GM21526 (cell line): ENCODE results near the gene TMED1.

ENCODE experiments used
- ATAC-seq: cut with Tn5 transposase; IDR thresholded peaks from one replicate; pipeline ENCODE4 v1.9.1; 2021; ENCODE audit warnings: moderate library complexity; ENCODE audit not compliant: unreplicated experiment, low FRiP score

The TMED1 gene

DNA sequence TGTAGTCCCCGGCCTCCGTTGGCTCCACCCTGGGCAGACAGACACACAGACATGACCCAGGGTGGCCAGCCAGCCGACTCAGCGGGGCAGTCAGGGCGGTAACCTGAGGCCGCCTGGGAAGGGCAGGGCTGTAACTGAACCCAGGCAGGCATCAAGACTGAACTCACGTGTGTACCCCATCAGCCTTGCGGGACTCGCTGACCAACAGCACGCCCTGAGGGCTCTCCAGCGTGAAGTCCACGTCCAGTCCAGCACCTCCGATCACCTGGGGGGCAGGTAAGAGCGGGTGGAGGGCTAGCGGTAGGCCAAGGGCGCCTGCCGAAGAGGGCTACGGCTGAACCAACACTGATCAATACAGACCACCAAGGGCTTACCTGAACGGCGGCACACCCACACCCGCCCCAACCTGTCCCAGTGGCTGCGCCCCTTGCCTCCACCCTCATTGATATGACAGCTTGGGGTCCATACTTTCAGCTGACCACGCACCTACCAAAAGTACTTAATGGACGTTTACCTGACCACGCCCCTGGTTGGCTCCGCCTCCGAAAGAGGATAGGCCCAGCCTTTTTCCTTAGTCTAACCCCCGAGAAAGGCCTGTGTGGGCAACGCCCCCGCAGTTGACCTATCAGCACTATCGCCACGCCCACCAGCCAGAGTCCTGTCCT lies 791 bp downstream of the TMED1 start:
- no peak for ATAC-seq

DNA sequence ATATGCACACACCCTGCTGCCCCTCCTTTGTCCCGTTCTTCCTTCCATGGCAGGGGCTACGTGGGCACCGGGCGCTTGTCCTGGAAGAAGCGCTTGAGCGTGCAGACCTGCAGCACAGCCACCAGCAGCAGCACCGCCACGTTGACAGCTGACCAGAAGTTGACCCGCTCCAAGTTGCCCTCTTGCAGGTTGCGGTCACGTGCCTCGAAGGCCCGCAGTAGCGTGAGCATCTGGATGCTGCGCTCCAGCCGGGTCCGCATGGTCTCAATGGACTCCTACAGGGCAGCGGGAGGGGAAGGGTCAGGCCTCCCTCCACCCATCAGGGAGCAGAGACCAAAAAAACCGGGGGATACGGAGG lies 3.1 kb downstream of the TMED1 start:
- no peak for ATAC-seq

DNA sequence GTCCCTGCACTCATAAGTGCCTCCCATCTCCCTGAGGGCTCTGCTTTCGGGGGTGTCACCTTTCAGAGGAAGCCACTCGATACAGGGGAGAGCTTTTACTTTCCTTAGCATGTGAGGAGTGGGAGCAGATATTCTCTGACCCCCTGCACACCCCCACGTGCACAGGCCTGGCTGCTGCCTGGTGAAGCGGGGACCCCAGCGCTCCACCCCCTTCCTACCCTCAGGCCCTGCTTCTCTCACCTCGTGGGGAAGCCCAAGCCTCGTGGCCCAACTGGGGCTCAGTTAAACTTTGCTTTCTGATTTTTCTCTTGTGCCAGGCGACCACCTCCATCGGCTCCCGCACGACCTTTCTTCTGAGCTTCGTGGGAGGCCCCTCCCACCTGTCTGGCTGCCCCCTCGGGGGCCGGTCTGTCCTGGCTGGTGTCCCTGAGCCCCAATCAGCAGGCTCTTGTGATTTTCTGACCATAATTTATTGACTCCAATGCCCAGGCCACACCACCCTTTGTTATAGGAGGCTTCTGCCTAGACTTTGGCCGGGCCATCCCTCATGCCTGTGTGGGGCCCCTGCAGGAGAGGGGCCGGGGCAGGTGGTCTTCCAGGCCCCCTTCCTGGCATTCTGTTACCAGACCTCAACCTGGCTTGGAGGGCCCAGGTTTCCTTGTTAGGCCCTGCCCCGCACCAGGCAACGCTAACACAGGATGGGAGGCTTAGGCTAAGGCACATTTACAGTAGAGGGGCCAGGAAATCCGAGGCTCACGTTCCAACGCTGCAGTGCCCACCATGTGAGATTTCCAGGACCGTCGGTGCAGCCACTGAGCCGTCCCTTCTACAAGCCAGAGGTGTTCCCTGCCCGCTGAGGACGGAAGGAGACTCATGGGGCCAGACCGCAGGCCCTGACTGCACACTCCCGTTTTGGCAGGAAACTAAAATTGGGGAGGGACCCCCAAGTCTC lies 3.7 kb downstream of the TMED1 start:
- ATAC-seq = no peak

DNA sequence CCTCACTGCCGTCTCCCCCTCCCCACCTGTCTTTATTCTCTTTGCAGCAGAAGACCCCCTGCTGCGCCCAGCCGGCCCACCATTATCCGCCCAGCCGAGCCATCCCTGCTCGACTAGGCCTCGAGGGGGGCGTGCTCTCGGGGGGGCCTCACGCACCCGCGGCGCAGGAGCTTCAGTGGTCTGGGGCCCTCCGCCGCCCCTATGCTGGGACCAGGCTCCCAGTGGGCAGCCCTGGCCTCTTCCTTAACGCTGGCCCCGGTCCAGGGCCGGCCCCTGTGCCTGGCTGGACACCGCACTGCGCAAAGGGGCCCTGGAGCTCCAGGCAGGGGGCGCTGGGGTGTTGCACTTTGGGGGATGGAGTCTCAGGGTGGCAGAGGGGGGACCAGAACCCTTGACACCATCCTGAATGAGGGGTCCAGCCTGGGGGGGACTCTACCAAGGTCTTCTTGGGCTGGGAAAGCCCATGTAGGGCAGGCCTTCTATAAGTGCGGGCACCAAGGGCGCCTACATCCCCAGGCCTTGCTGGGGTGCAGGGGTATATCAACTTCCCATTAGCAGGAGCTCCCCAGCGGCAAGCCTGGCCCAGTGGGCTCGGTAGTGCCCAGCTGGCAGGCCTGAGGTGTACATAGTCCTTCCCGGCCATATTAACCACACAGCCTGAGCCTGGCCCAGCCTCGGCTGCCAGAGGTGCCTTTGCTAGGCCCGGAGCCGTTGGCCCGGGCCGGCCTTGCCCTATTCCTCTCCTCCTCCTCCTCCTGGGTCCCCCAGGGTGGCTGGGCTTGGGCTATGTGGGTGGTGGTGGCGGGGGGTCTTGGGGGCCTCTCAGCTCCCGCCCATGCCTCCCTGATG lies 4.9 kb downstream of the TMED1 start:
- no peak for ATAC-seq

DNA sequence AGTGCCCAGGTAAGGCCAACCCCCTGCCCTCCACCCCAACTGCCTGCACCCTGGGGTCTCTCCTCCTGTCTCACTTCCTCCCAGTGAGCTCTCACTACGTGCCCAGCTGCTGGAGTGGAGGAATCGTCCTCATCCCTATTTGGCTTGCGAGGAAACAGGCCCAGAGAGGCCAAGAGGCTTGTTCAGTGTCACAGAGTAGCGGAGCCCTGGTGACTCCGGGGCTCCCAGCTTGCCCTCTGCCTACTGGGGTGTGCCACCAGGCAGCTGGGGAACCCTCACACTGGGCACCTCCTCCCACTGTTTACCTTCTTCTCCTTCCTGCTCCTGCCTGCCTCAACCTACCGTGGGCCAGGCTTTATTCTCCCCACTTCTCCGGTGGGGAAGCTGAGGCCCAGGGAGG lies 5.6 kb downstream of the TMED1 start:
- ATAC-seq = no peak

DNA sequence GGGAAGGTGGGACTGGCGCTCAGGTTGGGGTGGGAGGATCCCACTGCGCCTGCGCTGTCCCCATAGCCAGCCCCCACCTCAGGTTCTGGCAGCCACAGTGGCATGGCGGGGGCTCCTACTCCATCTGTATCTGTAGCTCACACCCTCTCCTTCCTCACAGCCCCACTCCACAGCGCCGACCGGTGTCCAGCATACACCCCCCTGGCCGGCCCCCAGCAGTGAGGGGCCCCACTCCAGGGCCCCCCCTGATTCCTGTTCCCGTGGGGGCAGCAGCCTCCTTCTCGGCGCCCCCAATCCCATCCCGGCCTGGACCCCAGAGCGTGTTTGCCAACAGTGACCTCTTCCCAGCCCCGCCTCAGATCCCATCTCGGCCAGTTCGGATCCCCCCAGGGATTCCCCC lies 6.0 kb downstream of the TMED1 start:
- no peak for ATAC-seq

DNA sequence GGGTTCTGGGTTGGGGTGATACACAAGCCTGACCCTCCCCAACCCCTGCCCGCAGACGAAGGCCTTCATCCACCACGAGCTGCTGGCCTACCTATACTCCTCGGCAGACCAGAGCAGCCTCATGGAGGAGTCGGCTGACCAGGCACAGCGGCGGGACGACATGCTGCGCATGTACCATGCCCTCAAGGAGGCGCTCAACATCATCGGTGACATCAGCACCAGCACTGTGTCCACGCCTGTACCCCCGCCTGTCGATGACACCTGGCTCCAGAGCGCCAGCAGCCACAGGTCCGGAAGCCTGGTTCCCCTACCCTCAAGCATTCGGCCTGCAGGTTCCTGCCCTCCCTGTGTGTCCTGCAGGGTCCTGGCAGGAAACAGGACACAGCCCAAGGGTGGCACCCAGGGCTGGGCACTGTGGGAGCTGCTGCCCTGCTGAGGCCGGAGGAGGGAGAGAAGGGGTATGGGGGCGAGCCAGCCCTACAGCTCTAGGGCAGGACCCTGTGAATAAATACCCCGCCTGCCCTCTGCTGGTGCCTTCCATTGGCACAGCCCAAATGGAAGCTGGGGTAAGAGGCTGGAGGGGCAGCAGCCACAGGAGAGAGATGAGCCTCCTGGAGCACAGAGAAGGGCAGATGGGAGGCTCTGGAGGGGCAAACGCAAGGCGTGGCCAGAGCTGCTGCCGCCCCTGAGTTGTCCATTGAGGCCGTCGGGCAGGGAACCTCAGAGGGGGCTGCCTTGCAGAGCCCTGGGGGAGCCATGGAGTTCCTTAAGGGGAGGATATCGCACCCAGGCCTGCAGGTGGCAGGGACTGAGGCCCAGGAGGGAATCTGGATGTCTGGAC lies 6.8 kb downstream of the TMED1 start:
- ATAC-seq = no peak

DNA sequence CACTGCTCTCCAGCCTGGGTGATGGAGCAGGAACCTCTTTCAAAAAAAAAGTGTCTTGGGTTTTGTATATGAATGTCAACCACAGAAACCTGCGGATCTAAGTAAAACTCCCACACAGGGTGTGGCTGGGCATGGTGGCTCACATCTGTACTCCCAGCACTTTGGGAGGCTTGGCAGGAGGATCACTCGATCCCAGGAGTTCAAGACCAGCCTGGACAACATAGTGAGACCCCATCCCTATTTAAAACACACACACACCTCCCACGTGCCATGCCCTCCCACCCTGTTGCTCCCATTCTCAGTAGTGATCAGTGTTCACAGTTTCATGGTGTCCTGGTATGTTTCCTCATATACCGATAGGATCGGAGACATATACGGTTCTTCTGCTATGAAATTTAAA lies 9.2 kb downstream of the TMED1 start:
- ATAC-seq = no peak

DNA sequence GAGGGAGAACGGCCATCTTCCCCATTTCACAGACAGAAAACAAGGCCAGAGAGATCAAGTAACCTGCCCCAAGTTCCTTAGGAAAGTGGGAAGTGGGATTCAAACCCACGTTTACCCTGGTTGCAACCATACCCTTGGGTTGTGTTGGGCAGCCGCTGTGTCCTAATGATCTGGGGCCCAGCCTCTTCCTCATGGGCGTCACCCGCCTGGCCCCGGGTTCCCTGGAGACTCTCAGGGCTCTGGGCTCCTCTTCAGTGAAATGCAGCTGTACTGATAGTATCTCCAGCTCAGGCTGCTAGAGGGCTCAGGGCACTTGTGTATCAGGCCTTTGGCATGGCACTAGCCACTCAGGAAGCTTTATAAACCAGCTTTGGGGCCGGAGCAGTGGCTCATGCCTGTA lies 9.8 kb downstream of the TMED1 start:
- no peak for ATAC-seq

DNA sequence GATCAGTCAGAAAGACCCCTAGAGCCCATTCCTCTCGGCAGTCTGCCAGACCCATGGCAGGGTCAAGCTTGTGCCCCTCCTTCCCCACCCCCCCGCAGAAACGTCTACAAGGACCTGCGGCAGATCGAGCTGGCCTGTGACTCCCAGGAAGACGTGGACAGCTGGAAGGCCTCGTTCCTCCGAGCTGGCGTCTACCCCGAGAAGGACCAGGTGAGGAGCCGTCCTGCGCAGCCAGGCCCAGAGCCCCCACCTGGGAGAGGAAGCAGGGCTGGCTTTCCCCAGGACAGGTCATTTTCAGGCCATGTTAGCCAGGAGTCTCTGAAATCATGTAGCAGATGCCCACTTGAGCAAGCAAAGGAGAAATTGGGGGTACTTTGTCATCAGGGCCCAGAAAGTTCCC lies 12.3 kb downstream of the TMED1 start:
- ATAC-seq = no peak

DNA sequence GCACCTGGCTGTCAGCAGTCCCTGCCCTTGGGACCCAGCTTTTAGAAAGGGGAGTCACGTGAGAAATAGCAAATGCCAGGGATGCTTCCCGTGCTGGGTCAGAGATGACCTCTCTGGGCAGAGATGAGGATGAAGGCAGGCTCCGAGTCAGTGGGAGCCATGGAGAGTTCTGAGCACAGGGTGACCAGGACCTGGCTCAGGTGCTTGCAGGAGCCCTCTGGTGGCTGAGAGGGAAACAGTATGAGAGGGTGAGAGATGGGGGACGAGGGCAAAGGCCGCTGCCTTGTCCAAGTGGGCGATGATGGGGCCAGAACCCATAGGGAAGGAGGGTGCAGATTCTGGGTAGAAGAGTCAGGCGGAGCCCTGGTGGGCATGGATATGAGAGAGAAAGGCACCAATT lies 15.8 kb downstream of the TMED1 start:
- no peak for ATAC-seq

DNA sequence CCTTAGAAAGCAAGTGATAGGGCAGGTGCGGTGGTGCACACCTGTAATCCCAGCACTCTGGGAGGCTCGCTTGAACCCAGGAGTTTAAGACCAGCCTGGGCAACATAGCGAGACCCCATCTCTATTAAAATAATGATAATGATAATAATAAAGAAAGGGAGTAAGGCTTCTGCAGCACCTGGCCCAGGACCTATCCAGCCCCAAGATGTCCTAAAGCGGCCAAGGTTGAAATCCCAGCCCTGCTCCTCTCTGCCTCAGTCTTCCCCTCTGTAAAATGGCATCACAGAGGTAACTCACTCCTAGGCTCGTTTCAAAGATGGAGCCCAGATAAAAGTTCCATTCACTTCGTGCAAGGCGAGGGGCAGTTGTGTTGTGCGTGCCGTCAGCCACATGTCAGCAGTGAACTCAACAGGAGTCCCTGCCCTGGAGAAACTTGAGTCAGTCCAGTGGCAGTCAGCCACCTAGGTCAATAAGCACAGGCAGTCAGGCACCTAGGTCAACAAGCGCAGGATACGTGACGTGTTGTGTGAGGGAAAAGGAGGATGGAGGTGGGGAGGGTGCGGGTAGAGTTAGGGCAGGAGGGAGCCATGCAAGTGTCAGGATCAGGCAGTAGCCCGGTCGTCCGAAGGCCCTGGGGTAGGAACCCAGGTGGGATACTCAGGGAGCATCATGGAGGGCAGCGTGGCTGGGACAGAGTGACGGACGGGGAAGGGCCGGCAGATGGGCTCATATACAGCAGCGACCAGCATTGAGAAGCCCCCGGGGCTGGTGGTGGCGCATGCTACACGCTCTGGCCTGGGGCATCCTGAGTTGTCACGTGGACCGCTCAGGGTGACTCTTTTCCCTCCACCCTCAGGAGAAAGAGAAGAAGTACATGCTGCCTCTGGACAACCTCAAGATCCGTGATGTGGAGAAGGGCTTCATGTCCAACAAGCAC lies 16.6 kb downstream of the TMED1 start:
- no peak for ATAC-seq

DNA sequence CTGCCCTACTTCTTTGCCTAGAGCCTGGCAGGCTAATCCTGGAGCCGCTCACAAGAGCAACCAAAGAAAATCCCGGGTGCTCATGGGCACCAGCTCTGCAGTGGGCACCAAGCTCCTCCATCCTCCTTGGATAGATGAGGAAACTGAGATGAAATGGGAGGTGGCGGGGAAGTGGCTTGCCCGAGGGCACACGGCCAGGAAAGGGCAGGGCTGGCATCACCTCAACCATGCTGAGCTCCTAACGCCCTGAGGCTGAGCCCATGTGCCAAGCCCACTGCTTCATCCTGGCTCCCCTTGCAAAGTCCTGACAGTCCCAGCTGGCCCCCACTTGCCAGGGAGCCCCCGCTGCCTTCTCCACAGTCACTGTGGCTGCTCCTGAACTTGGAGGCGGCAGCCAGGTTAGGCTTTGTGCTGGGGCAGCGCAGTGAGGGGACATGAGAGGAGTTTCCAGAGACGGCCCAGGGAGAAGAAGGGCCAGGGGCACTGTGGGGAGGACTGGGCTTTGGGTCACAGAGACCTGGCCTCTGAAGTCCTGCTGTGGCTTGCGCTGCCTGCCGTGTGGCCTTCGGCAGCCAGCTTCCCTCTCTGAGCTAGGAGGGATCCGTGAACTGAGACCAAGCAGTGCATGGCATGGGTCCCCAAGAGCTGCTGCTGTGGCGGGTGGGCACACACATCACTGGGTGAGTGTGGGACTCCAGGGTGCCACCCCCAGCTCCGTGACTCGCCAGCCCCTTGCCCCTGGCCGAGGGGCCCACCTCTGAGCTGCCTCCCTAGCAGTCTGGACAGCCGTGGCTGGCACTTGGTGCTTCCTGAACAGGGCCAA lies 17.5 kb downstream of the TMED1 start:
- ATAC-seq = no peak

DNA sequence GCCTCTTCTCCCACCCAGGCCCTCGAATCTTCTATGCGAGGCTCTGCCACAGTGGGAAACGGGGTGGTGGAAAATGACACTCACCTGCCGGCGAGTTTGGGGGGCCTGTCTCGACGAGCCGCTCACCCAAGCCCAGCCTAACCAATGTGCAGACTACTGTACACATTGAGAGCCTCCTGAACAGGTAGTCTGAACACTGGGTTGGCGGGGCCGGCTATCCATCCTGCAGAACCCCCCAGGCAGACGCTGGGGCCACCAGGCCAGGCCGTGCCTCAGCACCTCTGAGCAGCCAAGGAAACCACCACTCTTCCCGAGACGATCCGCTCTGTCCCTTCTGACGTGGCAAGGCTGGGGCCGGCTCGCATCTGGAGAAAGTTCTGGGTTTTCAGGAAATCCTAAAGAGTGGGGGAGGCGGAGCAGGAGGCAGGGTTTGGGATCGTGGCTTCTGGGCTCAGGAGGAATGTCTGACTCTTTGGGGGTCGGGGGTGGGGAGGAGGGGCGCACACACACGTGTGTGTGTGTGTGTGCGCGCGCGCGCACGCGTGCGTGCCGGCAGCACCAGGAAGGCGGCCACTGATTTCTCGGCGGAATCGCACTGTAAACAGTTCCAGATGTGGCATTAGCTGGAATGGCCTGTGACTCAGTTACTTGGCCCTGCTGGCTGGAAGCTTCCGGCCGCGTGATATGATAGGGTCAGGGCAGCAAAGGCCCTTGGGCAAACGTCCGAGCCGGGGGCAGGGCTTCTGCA lies 18.5 kb downstream of the TMED1 start:
- ATAC-seq = no peak

DNA sequence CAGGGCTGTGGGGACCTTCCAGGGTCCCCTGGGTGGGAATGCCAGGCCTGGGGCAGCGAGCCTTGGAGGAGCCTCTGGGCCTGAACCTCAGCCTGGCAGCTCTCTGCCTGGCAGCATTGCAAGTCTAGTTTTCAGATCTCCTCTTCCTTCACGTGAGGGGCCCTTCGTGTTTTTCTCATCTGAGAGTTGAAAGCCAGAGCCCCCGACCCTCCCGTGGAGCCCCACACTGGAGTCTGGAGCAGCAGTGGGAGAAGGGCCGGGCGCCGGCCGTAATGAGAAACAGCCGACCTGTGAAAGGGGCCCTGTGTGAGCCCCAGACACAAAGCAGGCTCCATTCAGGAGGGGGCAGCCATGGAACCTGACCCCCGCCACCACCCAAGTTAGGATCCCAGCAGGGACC lies 19.3 kb downstream of the TMED1 start:
- ATAC-seq = no peak

DNA sequence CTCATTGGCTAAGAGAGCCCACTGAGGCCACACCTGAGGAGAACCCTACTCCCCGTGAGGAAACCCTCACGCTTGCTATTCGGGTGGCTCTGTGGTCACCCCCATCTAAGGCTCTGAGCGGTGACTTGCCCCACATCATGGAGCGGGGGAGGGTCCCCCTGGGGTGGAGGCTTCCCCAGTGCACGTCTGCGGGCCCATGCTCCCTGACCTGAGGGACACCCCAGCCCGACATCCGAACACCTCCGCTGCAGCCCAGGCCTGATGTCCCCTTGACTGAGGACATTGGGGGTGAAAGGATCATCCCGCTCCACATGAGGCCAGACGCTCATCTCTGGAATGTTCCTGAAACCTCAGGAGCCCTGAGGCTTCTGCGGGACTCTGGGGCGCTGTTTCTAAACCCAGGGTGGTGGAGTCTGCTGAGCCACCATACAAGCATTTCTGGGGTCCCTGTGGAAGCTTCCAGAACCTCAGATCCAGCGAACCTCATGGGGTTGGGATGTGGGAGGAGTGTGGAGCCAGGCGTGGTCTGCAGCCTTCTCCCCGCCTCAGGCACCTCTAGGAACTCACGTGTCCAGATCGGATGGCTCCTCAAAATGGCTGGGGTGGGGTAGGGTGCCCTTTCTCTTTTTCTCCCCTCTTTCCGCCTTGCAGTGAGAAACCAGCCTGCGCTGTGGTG lies 19.9 kb downstream of the TMED1 start:
- no peak for ATAC-seq

DNA sequence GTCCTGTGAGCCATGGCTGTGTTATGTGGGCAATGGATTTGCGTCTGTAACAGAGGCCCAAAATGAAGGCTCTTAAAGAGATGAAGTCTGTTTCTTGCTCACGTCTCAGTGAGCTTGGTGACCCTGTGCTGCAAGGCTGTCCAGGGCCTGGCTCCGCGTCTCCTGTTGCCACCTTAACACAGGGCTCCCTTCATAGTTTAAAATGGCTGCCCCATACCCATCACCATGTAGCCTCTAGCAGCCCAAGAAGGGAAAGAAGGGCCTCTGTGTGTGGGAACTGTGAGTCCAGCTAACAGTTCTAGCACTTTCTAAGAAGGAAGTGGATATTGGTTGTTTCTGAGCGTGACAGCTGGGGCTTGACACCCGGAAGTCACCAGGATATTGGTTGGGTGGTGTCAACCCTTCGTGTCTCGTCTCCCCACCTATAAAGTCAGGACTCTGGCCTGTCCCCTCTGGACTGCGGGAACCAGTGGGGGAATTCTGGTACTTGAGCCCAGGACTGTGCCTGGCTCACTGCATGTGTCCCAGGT lies 20.9 kb downstream of the TMED1 start:
- ATAC-seq = no peak
